Measurements from ENCODE around the gene SETD3. TPM values are rescaled to one million over a fixed set of nuclear protein-coding genes. Genes with fewer than 3 reads are reported as not detected.
A peak's percentile ranks its signal among the peaks of the same experiment; 100 is the strongest.

SETD3 gene
- total RNA-seq, 1 donor from 2014 or later, result 46.0 TPM

GRCh38 chr14:99415496-99416281 lies 65.0 kb downstream of the SETD3 start:
- Mint-ChIP-seq H3K27ac (no peak overlapping the region), H3K27me3 (no peaks in the 10 kb centered on the region), H3K36me3 (ENCODE audit: insufficient read depth) (peaks cover 5% of the 10 kb centered on the region), H3K4me1 (ENCODE audit: low read depth) (peaks cover 15% of the 10 kb centered on the region), H3K4me3 (ENCODE audit: low read depth) (no peak overlapping the region), H3K9me3 (ENCODE audit: low read depth) (no peaks in the 10 kb centered on the region)
- peak; percentile 91 for TF ChIP-seq CTCF (IDR thresholded peaks at IDR 0.05; ENCODE audit: unreplicated experiment)
- DNase-seq (ENCODE audit: low spot score, unreplicated experiment), result peak; percentile 54

GRCh38 chr14:99413911-99414310 lies 66.7 kb downstream of the SETD3 start:
- H3K4me3 Mint-ChIP-seq (ENCODE audit: low read depth), result no peak overlapping the region
- no peak overlapping the region for H3K27ac Mint-ChIP-seq
- no peaks in the 10 kb centered on the region for H3K27me3 Mint-ChIP-seq
- H3K36me3 Mint-ChIP-seq (ENCODE audit: insufficient read depth), result peaks cover 4% of the 10 kb centered on the region
- DNase-seq (ENCODE audit: low spot score, unreplicated experiment), result no peak
- no peak for TF ChIP-seq CTCF (IDR thresholded peaks at IDR 0.05; ENCODE audit: unreplicated experiment)
- no peaks in the 10 kb centered on the region for H3K9me3 Mint-ChIP-seq (ENCODE audit: low read depth)
- peaks cover 15% of the 10 kb centered on the region for H3K4me1 Mint-ChIP-seq (ENCODE audit: low read depth)

GRCh38 chr14:99413172-99413571 lies 67.5 kb downstream of the SETD3 start:
- H3K9me3 Mint-ChIP-seq (ENCODE audit: low read depth), result no peaks in the 10 kb centered on the region
- no peak for DNase-seq (ENCODE audit: low spot score, unreplicated experiment)
- no peak for TF ChIP-seq CTCF (IDR thresholded peaks at IDR 0.05; ENCODE audit: unreplicated experiment)
- H3K36me3 Mint-ChIP-seq (ENCODE audit: insufficient read depth), result peaks cover 2% of the 10 kb centered on the region
- no peaks in the 10 kb centered on the region for H3K27me3 Mint-ChIP-seq
- H3K4me3 Mint-ChIP-seq (ENCODE audit: low read depth), result no peak overlapping the region
- H3K4me1 Mint-ChIP-seq (ENCODE audit: low read depth), result peaks cover 15% of the 10 kb centered on the region
- no peak overlapping the region for H3K27ac Mint-ChIP-seq

- H3K4me1 Mint-ChIP-seq (ENCODE audit: low read depth), result peaks cover 15% of the 10 kb centered on the region
- no peaks in the 10 kb centered on the region for H3K27me3 Mint-ChIP-seq
- no peak for DNase-seq (ENCODE audit: low spot score, unreplicated experiment)
- H3K9me3 Mint-ChIP-seq (ENCODE audit: low read depth), result no peaks in the 10 kb centered on the region
- H3K36me3 Mint-ChIP-seq (ENCODE audit: insufficient read depth), result peaks cover 2% of the 10 kb centered on the region
- TF ChIP-seq CTCF (IDR thresholded peaks at IDR 0.05; ENCODE audit: unreplicated experiment), result no peak
- peak overlapping the region; percentile 91 for H3K27ac Mint-ChIP-seq
- H3K4me3 Mint-ChIP-seq (ENCODE audit: low read depth), result no peak overlapping the region
These were observed 68.3 kb downstream of the SETD3 start for GRCh38 chr14:99412117-99413061.

GRCh38 chr14:99410019-99410418 lies 70.6 kb downstream of the SETD3 start:
- H3K4me3 Mint-ChIP-seq (ENCODE audit: low read depth), result no peak overlapping the region
- no peaks in the 10 kb centered on the region for H3K9me3 Mint-ChIP-seq (ENCODE audit: low read depth)
- H3K36me3 Mint-ChIP-seq (ENCODE audit: insufficient read depth), result peaks cover 6% of the 10 kb centered on the region
- no peak for DNase-seq (ENCODE audit: low spot score, unreplicated experiment)
- H3K4me1 Mint-ChIP-seq (ENCODE audit: low read depth), result peaks cover 15% of the 10 kb centered on the region
- no peak for TF ChIP-seq CTCF (IDR thresholded peaks at IDR 0.05; ENCODE audit: unreplicated experiment)
- H3K27me3 Mint-ChIP-seq, result no peaks in the 10 kb centered on the region
- no peak overlapping the region for H3K27ac Mint-ChIP-seq
